ENCODE measurements around the gene P4HB.
A peak's percentile ranks its signal among the peaks of the same experiment; 100 is the strongest.

The P4HB gene

DNA sequence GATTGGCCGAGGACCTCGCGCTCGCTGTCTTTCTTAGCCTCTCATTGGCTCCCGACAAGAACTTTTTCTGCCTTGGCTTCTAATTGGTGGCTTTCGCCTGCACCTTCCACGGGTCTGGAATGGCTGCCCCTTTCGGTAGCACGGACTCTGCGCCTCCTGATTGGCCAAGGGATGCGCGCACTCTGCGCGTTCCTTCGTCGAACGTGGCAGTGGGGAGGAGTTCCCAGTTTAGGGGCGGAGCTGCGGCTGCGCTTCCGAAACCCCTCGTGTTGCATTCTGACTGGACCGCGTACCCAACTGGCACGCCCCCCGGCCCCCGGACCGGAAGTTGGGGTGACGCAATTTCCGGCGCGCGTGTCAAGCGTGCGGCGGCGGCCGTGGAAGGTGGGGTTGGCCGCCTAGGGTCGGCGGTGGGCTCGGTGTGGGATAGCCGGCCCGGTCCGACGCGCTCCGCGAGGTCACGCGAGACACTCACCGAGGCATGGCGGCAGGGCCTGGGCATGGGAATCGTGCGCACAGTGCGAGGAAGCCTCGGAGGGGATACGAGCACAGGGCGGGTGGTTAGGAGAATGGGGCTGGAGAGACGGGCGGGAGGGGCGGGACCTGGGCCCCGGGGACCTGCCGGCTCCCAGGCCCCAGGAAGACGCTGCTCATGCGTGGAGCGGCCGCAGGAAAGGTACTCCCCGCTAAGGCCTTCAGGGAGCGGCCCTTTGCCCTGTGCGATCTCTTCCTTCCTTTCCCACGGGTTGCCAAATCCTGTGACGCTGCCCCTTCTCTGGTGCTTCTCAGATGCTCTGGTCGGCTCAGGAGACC lies 627 bp upstream of the P4HB start:
- H3K4me3 ChIP-seq (ENCODE audit: low read length): peak overlapping the region; percentile 86
- TF ChIP-seq, protein P1, sequence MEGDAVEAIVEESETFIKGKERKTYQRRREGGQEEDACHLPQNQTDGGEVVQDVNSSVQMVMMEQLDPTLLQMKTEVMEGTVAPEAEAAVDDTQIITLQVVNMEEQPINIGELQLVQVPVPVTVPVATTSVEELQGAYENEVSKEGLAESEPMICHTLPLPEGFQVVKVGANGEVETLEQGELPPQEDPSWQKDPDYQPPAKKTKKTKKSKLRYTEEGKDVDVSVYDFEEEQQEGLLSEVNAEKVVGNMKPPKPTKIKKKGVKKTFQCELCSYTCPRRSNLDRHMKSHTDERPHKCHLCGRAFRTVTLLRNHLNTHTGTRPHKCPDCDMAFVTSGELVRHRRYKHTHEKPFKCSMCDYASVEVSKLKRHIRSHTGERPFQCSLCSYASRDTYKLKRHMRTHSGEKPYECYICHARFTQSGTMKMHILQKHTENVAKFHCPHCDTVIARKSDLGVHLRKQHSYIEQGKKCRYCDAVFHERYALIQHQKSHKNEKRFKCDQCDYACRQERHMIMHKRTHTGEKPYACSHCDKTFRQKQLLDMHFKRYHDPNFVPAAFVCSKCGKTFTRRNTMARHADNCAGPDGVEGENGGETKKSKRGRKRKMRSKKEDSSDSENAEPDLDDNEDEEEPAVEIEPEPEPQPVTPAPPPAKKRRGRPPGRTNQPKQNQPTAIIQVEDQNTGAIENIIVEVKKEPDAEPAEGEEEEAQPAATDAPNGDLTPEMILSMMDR (conservative IDR thresholded peaks at IDR 0.05; ENCODE audit: low read length): no peak

DNA sequence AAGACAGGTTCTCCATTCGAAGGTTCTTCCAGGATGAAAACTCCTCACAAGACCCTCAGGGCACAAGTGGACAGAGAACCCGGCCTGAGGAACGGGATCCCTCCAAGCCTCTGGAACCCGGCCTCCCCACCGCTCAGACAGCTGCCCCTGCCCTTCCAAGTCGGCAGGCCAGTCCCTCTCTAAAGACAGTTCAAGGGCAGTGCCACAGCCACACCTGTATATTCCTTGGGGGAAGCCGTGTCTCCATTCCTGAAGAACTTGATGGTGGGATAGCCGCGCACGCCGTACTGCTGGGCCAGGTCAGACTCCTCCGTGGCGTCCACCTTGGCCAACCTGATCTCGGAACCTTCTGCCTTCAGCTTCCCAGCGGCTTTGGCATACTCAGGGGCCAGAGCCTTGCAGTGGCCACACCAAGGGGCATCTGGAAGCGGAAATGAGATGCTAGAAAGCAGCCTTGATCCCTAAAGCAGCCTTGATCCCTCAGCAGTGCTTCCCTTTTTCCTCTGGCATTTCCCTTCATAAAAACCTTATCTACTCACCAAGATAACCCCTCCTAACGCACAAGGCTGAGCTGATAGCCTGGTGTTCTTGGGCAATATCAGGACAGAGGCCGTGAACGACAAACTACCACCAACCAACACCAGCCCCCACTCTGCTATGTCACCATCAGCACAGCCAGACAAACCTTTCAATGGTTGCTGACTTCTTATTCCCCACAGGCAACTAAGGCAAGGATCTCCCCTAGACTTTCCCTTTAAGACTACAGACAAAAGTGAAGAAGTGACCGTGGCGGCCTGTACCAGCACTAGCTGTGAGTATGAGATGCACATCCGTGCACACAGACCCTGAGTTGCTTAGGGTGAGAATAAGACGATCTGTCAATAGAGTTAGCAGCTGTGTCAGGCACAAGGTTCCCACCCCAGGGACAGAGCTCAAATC lies 1.1 kb downstream of the P4HB start:
- TF ChIP-seq, protein P1 (conservative IDR thresholded peaks at IDR 0.05; ENCODE audit: low read length): no peak
- DNase-seq (ENCODE audit: low read depth): peak; percentile 17
- H3K4me3 ChIP-seq (ENCODE audit: low read length): peak overlapping the region; percentile 95

More for the DNA sequence above, 627 bp upstream of the P4HB start:
- peak; percentile 100 for DNase-seq (ENCODE audit: low read depth)

DNA sequence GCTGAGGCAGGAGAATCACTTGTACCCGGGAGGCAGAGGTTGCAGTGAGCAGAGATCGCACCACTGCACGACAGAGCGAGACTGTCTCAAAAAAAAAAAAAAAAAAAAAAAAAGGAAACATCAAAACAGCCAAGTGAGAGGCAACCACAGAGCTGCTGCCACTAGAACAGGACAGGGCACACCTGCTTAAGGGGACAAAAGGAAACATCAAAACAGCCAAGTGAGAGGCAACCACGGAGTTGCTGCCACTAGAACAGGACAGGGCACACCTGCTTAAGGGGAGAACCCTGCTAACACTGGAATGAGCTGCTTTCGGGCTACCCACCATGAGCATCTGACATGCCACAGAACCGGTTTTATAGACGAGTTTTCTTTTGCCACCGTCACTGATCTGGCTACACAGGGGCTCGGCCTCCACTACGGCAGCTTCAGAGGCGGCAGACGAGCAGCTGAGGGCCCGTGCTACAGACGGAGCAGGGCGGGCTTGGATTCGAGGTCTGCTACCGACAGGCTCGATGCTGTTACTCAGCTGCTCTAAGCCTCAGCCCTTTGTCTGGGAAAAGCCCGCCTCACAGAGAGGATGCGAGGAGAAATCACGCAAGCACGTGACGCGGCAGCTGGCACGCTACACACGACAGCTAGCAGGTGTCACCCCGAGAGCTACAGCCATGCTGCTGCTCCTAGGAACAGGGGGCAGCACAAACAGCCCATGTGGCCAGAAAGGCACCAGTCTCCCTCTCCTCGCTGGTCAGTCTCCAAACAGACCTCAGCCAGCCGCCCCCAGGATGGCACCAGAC lies 2.0 kb downstream of the P4HB start:
- TF ChIP-seq, protein P1 (conservative IDR thresholded peaks at IDR 0.05; ENCODE audit: low read length): no peak
- no peak for DNase-seq (ENCODE audit: low read depth)
- peak overlapping the region; percentile 95 for H3K4me3 ChIP-seq (ENCODE audit: low read length)

DNA sequence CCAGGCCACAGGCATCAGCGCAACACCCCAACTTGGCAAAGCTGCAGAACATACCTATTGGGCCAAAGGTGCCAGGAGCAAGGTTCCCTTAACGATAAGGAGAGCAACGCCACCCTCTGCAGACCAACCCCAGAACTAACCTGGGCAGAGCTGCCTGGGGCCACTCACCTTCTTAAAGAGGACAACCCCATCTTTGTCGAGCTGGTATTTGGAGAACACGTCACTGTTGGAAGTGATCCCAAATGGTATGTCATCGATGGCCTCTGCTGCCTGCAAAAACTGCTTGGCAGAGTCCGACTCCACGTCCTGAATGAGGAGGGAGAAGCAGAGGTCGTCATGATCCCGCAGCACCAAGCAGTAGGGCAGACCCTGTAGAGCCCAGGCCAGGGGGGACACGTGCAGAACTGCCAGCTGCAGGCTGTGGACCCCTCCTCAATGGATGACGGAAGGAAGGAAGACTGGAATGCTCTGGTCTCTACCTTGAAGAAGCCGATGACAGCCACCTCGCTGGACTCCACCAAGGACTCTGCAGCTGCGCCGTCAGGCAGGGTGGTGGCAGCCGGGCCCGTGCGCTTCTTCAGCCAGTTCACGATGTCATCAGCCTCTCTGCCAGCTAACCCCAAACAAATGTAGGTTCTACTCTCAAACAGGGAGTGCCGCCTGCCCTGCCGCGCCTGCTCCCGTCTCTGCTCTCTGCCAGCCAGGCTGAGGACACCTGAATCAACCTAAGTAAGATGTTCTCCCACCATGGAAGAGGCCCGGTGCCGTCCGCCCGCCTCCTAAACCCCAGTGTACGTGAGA lies 5.2 kb downstream of the P4HB start:
- TF ChIP-seq, protein P1 (conservative IDR thresholded peaks at IDR 0.05; ENCODE audit: low read length): no peak
- DNase-seq (ENCODE audit: low read depth): peak; percentile 35

DNA sequence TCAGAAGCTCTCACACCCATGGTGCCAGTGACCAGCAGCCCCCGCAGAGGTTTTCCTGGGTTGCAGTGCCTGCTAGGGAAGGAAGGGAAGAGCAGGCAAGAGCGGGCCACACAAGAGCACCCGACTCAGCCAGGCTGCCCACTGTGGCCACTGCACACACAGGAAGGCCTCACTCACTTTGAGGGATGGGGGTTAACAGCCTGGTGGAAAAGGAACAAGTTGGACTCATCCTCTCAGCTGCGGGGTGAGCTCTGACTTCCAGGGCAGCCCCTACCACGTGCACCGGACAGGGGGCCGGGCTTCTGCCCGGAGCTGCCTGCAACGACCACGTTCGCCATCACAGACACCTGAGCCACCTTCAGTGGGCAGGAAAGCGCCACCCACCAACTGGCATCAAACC lies 8.1 kb downstream of the P4HB start:
- TF ChIP-seq, protein P1 (conservative IDR thresholded peaks at IDR 0.05; ENCODE audit: low read length): no peak
- no peak for DNase-seq (ENCODE audit: low read depth)

More for the DNA sequence above, 5.2 kb downstream of the P4HB start:
- no peak overlapping the region for H3K4me3 ChIP-seq (ENCODE audit: low read length)

DNA sequence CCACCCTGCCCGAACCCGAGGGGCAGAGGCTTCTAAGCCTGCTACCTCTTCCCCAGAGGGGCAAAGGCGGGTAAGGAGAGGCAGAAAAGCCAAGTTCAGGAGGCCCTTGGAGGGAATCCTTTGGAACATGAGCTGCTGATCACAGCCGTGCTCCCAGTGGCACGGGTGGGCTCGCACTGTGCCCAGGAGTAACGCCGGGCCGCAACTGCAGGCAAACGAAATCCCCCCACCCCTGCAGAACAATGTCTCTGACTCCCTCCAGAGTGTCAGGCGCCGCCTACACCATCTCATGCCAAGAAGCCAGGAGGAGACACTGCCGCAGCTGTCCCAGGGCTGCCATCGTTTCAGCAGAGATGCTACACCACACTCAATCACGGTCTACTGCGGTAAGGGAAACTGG lies 8.9 kb downstream of the P4HB start:
- DNase-seq (ENCODE audit: low read depth): no peak
- TF ChIP-seq, protein P1 (conservative IDR thresholded peaks at IDR 0.05; ENCODE audit: low read length): no peak
- no peak overlapping the region for H3K4me3 ChIP-seq (ENCODE audit: low read length)

More for the DNA sequence above, 8.1 kb downstream of the P4HB start:
- no peak overlapping the region for H3K4me3 ChIP-seq (ENCODE audit: low read length)

Data from AG10803 (cell line).